GM21576 (cell line): ENCODE measurements around the gene ABCA4.
A peak's percentile ranks its signal among the peaks of the same experiment; 100 is the strongest.

Experiments
- ATAC-seq: cut with Tn5 transposase; IDR thresholded peaks from one replicate; pipeline ENCODE4 v1.9.1; 2021; ENCODE audit warnings: mild to moderate bottlenecking, moderate library complexity; ENCODE audit not compliant: unreplicated experiment

The ABCA4 gene

GRCh38 chr1:94124538-94124937 is 3.6 kb upstream of the ABCA4 start:
- ATAC-seq, result no peak

GRCh38 chr1:94122201-94122970 is 1.4 kb upstream of the ABCA4 start:
- no peak for ATAC-seq

- ATAC-seq, result no peak
These were observed 468 bp upstream of the ABCA4 start for GRCh38 chr1:94121411-94121821.

- ATAC-seq, result no peak
These were observed 412 bp downstream of the ABCA4 start for GRCh38 chr1:94120570-94120901.

- ATAC-seq, result no peak
These were observed 965 bp downstream of the ABCA4 start for GRCh38 chr1:94119796-94120569.

- ATAC-seq, result no peak
These were observed 1.6 kb downstream of the ABCA4 start for GRCh38 chr1:94119306-94119705.

- no peak for ATAC-seq
These were observed 2.5 kb downstream of the ABCA4 start for GRCh38 chr1:94118471-94118870.

GRCh38 chr1:94118013-94118412 is 2.9 kb downstream of the ABCA4 start:
- no peak for ATAC-seq

GRCh38 chr1:94117259-94117851 is 3.6 kb downstream of the ABCA4 start:
- ATAC-seq, result no peak

GRCh38 chr1:94115900-94116436 is 5.0 kb downstream of the ABCA4 start:
- ATAC-seq, result no peak

- ATAC-seq, result no peak
These were observed 5.6 kb downstream of the ABCA4 start for GRCh38 chr1:94115254-94115899.

- ATAC-seq, result no peak
These were observed 7.2 kb downstream of the ABCA4 start for GRCh38 chr1:94113589-94114226.

GRCh38 chr1:94111879-94112278 is 9.1 kb downstream of the ABCA4 start:
- peak; percentile 79 for ATAC-seq

GRCh38 chr1:94110946-94111740 is 9.8 kb downstream of the ABCA4 start:
- no peak for ATAC-seq

- ATAC-seq, result no peak
These were observed 10.8 kb downstream of the ABCA4 start for GRCh38 chr1:94110021-94110761.

GRCh38 chr1:94109478-94109877 is 11.5 kb downstream of the ABCA4 start:
- no peak for ATAC-seq

- ATAC-seq, result no peak
These were observed 13.8 kb downstream of the ABCA4 start for GRCh38 chr1:94107141-94107540.

- no peak for ATAC-seq
These were observed 14.2 kb downstream of the ABCA4 start for GRCh38 chr1:94106716-94107115.

GRCh38 chr1:94105957-94106529 is 14.9 kb downstream of the ABCA4 start:
- peak; percentile 52 for ATAC-seq
